GM23248 (cell line): ENCODE measurements around the gene ZNF3. TPM values are rescaled to one million over a fixed set of nuclear protein-coding genes. Genes with fewer than 3 reads are reported as not detected.

Experiments used
- DNase-seq: peaks from one replicate; pipeline ENCODE4 v3.0.0-alpha.2; 2015
- H2AFZ ChIP-seq: fragments of 200-600 bp; sonication (generic); 2 replicates; pipeline ENCODE4 v1.6.1; 2016; ENCODE audit warnings: antibody characterized with exemption
- H3F3A ChIP-seq: fragments of 200-600 bp; sonication (generic); 2 replicates; pipeline ENCODE4 v1.6.1; 2016; ENCODE audit warnings: mild to moderate bottlenecking, antibody characterized with exemption, mixed run types; ENCODE audit not compliant: insufficient read depth
- H3K27ac ChIP-seq: fragments of 200-600 bp; sonication (generic); 2 replicates; pipeline ENCODE4 v1.5.1; 2016; ENCODE audit warnings: mild to moderate bottlenecking
- H3K27me3 ChIP-seq: fragments of 200-600 bp; sonication (generic); replicated peaks from 2 replicates; pipeline ENCODE4 v1.6.1; 2016; ENCODE audit warnings: mild to moderate bottlenecking; ENCODE audit not compliant: insufficient read depth
- H3K36me3 ChIP-seq: fragments of 200-600 bp; sonication (generic); 2 replicates; pipeline ENCODE4 v1.6.1; 2016; ENCODE audit warnings: low read depth, mild to moderate bottlenecking
- H3K4me1 ChIP-seq: fragments of 200-600 bp; sonication (generic); 2 replicates; pipeline ENCODE4 v1.6.1; 2016; ENCODE audit warnings: mild to moderate bottlenecking; ENCODE audit not compliant: insufficient read depth
- H3K4me2 ChIP-seq: fragments of 200-600 bp; sonication (generic); one replicate; pipeline ENCODE4 v1.6.1; 2016; ENCODE audit warnings: mild to moderate bottlenecking; ENCODE audit not compliant: unreplicated experiment
- H3K4me3 ChIP-seq: fragments of 200-600 bp; sonication (generic); 2 replicates; pipeline ENCODE4 v1.5.1; 2016; ENCODE audit warnings: mild to moderate bottlenecking
- H3K79me2 ChIP-seq: fragments of 200-600 bp; sonication (generic); 2 replicates; pipeline ENCODE4 v1.6.1; 2016; ENCODE audit warnings: mild to moderate bottlenecking; ENCODE audit not compliant: insufficient read depth
- H3K9ac ChIP-seq: fragments of 200-600 bp; sonication (generic); 2 replicates; pipeline ENCODE4 v1.6.1; 2016; ENCODE audit warnings: mild to moderate bottlenecking
- H3K9me2 ChIP-seq: fragments of 200-600 bp; sonication (generic); 2 replicates; pipeline ENCODE4 v1.6.1; 2016; ENCODE audit warnings: mixed run types, mild to moderate bottlenecking, moderate library complexity; ENCODE audit not compliant: insufficient read depth
- H3K9me3 ChIP-seq: fragments of 200-600 bp; sonication (generic); one replicate; pipeline ENCODE4 v1.6.1; 2017; ENCODE audit warnings: low read depth
- H4K20me1 ChIP-seq: fragments of 200-600 bp; sonication (generic); 2 replicates; pipeline ENCODE4 v1.6.0; 2016; ENCODE audit not compliant: insufficient read depth
- EZH2 ChIP-seq: fragments of 200-600 bp; sonication (generic); IDR thresholded peaks from 2 replicates; pipeline ENCODE4 v1.6.1; 2018; ENCODE audit warnings: antibody characterized with exemption, mild to moderate bottlenecking; ENCODE audit not compliant: insufficient read depth, poor library complexity, severe bottlenecking
- EZH2phosphoT487 ChIP-seq: fragments of 200-600 bp; sonication (generic); IDR thresholded peaks from 2 replicates; pipeline ENCODE4 v1.6.1; 2018; ENCODE audit warnings: antibody characterized with exemption, moderate library complexity, mild to moderate bottlenecking, low read depth; ENCODE audit not compliant: insufficient read depth
- WGBS, 2 experiments: methylation state at CpG; one replicate each; pipeline ENCODE4 v1.1.6; 2015 to 2017; ENCODE audit warnings: low lambda C conversion rate in 2 of 2, low coverage in 1 of 2; ENCODE audit errors: missing lambda C conversion rate in 2 of 2; 5-methylcytosine and 5-hydroxymethylcytosine counted together
- in situ Hi-C: fragments of 300-500 bp; cut with MboI; formaldehyde crosslinking; loops from 2 replicates; pipeline ENCODE4 v1.15.0; 2020
- polyA plus RNA-seq: library from polyadenylated mRNA; unstranded; fragments of >200 nt; fragmentation: Nextera tagmentation; extraction: Ambion mirVana; gene quantifications from 2 replicates; pipeline ENCODE4 v1.2.1, GENCODE V29; 2016
- total RNA-seq: library from RNA; depleted of rRNA; stranded (reverse); fragments of >200 nt; shearing (Covaris generic); gene quantifications from 2 replicates; pipeline ENCODE4 v1.2.3, GENCODE V29; 2014

The ZNF3 gene
- total and polyA plus RNA-seq, 2 experiments from 2014 or later, result 13.3 to 13.8 TPM

- H3F3A ChIP-seq, result peaks cover 19% of the 10 kb centered on the region
- H3K9me2 ChIP-seq, result no peaks in the 10 kb centered on the region
- no peaks in the 10 kb centered on the region for H3K79me2 ChIP-seq
- WGBS, 2 experiments, result 62 to 63% methylated on average over 6 of the region's 6 CpGs
- no peaks in the 10 kb centered on the region for H3K36me3 ChIP-seq
- H3K4me1 ChIP-seq, result no peaks in the 10 kb centered on the region
- no peaks in the 10 kb centered on the region for H4K20me1 ChIP-seq
- H3K4me2 ChIP-seq, result no peak overlapping the region
- in situ Hi-C loops, result no loop called here
- H3K4me3 ChIP-seq, result no peak overlapping the region
- H3K9me3 ChIP-seq, result no peaks in the 10 kb centered on the region
- no peaks in the 10 kb centered on the region for H3K27me3 ChIP-seq
- no peak overlapping the region for H3K27ac ChIP-seq
- no peak for TF ChIP-seq EZH2phosphoT487
- no peak for TF ChIP-seq EZH2
- DNase-seq, result no peak
- no peak overlapping the region for H3K9ac ChIP-seq
- H2AFZ ChIP-seq, result no peak overlapping the region
Observed at GRCh38 chr7:100044718-100045117, 36.8 kb downstream of the ZNF3 start.

- peaks cover 13% of the 10 kb centered on the region; the same call in 1 of the 2 replicates for H3K79me2 ChIP-seq
Observed at GRCh38 chr7:100040575-100040974, 40.9 kb downstream of the ZNF3 start.

GRCh38 chr7:100038326-100038725 lies 43.2 kb downstream of the ZNF3 start:
- WGBS, 2 experiments, result 70 to 75% methylated on average over 7 of the region's 7 CpGs
- Histone ChIP-seq H3K36me3 (peaks cover 24% of the 10 kb centered on the region), H3K27me3 (no peaks in the 10 kb centered on the region), H4K20me1 (no peaks in the 10 kb centered on the region), H3F3A (peaks cover 49% of the 10 kb centered on the region), H3K27ac (no peak overlapping the region), H3K79me2 (peaks cover 13% of the 10 kb centered on the region; the same call in 1 of the 2 replicates), H2AFZ (no peak overlapping the region), H3K9me3 (no peaks in the 10 kb centered on the region), H3K4me2 (no peak overlapping the region), H3K9me2 (no peaks in the 10 kb centered on the region), H3K9ac (no peak overlapping the region), H3K4me3 (no peak overlapping the region), H3K4me1 (peaks cover 15% of the 10 kb centered on the region; the same call in 1 of the 2 replicates)
- no peak for DNase-seq
- TF ChIP-seq EZH2phosphoT487 (no peak), EZH2 (no peak)
- in situ Hi-C loops, result no loop called here

More at GRCh38 chr7:100040575-100040974, 40.9 kb downstream of the ZNF3 start:
- Histone ChIP-seq H3K9ac (no peak overlapping the region), H3K9me3 (no peaks in the 10 kb centered on the region), H3K4me3 (no peak overlapping the region), H3K27me3 (no peaks in the 10 kb centered on the region), H2AFZ (no peak overlapping the region), H3F3A (peaks cover 28% of the 10 kb centered on the region), H4K20me1 (no peaks in the 10 kb centered on the region), H3K4me1 (peaks cover 10% of the 10 kb centered on the region; the same call in 1 of the 2 replicates), H3K9me2 (no peaks in the 10 kb centered on the region), H3K4me2 (no peak overlapping the region), H3K36me3 (peaks cover 7% of the 10 kb centered on the region), H3K27ac (no peak overlapping the region)
- in situ Hi-C loops, result no loop called here
- DNase-seq, result no peak
- TF ChIP-seq EZH2, result no peak
- no peak for TF ChIP-seq EZH2phosphoT487
- WGBS, 2 experiments, result 83 to 92% methylated on average over 7 of the region's 7 CpGs

GRCh38 chr7:100035876-100036275 lies 45.6 kb downstream of the ZNF3 start:
- H3F3A ChIP-seq, result peaks cover 47% of the 10 kb centered on the region
- H3K9ac ChIP-seq, result peak overlapping the region; percentile 24; the same call in 1 of the 2 replicates
- peaks cover 42% of the 10 kb centered on the region for H3K36me3 ChIP-seq
- in situ Hi-C loops, result no loop called here
- H2AFZ ChIP-seq, result no peak overlapping the region
- no peak for TF ChIP-seq EZH2phosphoT487
- no peak for TF ChIP-seq EZH2
- H4K20me1 ChIP-seq, result no peaks in the 10 kb centered on the region; the same call in 1 of the 2 replicates
- peaks cover 13% of the 10 kb centered on the region; the same call in 1 of the 2 replicates for H3K79me2 ChIP-seq
- peak overlapping the region; percentile 71 for H3K27ac ChIP-seq
- peak; percentile 18 for DNase-seq
- no peaks in the 10 kb centered on the region for H3K27me3 ChIP-seq
- WGBS, 2 experiments, result 69 to 73% methylated on average over 6 of the region's 6 CpGs
- no peaks in the 10 kb centered on the region for H3K9me2 ChIP-seq
- H3K9me3 ChIP-seq, result no peaks in the 10 kb centered on the region
- no peak overlapping the region for H3K4me2 ChIP-seq
- H3K4me1 ChIP-seq, result peaks cover 15% of the 10 kb centered on the region; the same call in 1 of the 2 replicates
- no peak overlapping the region for H3K4me3 ChIP-seq
